ENCODE measurements around the gene ARHGDIB. TPM values are rescaled to one million over a fixed set of nuclear protein-coding genes. Genes with fewer than 3 reads are reported as not detected.

The ARHGDIB gene
- total and polyA plus RNA-seq, 2 experiments from 2014 or later: 3.8 to 6.7 TPM

DNA sequence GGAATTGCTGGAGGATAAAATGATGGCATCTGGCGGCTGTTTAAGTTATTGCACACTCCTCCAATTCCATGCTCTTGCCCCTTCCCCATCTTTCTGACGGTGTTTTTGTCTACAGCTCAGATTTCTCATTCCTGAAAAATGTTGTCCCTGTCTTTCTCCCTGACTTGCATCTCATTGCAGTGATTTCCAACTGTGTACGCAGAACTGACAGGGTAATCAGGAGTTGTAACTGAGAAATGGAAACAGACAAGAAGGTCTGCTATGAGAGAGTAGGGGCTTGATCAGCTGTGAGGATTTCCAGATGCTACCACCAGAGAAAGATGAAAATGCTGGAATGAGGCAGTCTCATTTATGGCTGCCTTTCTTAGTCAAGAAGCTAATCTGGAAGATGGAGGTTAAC lies 24.4 kb downstream of the ARHGDIB start:
- H3K4me3 ChIP-seq: no peak overlapping the region
- TF ChIP-seq, protein P1, sequence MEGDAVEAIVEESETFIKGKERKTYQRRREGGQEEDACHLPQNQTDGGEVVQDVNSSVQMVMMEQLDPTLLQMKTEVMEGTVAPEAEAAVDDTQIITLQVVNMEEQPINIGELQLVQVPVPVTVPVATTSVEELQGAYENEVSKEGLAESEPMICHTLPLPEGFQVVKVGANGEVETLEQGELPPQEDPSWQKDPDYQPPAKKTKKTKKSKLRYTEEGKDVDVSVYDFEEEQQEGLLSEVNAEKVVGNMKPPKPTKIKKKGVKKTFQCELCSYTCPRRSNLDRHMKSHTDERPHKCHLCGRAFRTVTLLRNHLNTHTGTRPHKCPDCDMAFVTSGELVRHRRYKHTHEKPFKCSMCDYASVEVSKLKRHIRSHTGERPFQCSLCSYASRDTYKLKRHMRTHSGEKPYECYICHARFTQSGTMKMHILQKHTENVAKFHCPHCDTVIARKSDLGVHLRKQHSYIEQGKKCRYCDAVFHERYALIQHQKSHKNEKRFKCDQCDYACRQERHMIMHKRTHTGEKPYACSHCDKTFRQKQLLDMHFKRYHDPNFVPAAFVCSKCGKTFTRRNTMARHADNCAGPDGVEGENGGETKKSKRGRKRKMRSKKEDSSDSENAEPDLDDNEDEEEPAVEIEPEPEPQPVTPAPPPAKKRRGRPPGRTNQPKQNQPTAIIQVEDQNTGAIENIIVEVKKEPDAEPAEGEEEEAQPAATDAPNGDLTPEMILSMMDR (IDR thresholded peaks at IDR 0.05; ENCODE audit: low read depth, low read length): peak; percentile 33
- no peaks in the 10 kb centered on the region for H3K4me1 ChIP-seq (ENCODE audit: low read depth)
- no peaks in the 10 kb centered on the region for H3K36me3 ChIP-seq
- no peaks in the 10 kb centered on the region for H3K27me3 ChIP-seq
- DNase-seq (ENCODE audit: low read depth in 1 of 2, low spot score in 1 of 2): peak in 1 of 2 donors; percentile 42
- no peak overlapping the region for H3K27ac ChIP-seq
- H3K9me3 ChIP-seq (ENCODE audit: low read depth): no peaks in the 10 kb centered on the region

DNA sequence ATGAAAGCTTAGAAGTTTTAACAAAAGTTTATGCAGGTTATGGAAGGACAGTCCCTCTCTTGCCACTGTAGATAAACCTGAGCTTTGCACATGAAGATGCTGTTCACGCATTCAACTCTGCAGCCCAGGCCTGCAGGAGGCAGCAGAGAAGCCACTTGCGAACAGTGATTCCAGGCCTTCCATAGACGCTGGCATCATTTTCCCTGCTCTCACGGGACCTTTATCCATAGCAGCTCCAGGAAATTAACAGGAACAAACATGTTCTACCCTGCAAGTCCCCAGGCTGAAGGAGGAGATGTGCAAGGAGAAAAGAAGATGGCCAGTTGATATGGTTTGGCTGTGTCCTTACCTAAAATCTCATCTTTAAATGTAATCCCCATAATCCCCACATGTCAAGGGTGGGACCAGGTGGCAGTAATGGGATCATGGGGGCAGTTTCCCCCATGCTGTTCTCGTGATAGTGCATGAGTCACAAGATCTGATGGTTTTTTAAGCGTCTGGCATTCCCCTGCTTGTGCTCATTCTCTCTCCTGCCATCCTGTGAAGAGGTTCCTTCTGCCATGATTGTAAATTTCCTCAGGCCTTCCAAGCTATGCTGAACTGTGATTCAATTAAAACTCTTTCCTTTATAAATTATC lies 25.1 kb downstream of the ARHGDIB start:
- no peak for DNase-seq (ENCODE audit: low read depth in 1 of 2, low spot score in 1 of 2)
- Histone ChIP-seq H3K4me3 (no peak overlapping the region), H3K9me3 (ENCODE audit: low read depth) (no peaks in the 10 kb centered on the region), H3K27me3 (no peaks in the 10 kb centered on the region), H3K4me1 (ENCODE audit: low read depth) (no peaks in the 10 kb centered on the region), H3K27ac (no peak overlapping the region), H3K36me3 (no peaks in the 10 kb centered on the region)
- TF ChIP-seq, protein P1 (IDR thresholded peaks at IDR 0.05; ENCODE audit: low read depth, low read length): peak; percentile 23

DNA sequence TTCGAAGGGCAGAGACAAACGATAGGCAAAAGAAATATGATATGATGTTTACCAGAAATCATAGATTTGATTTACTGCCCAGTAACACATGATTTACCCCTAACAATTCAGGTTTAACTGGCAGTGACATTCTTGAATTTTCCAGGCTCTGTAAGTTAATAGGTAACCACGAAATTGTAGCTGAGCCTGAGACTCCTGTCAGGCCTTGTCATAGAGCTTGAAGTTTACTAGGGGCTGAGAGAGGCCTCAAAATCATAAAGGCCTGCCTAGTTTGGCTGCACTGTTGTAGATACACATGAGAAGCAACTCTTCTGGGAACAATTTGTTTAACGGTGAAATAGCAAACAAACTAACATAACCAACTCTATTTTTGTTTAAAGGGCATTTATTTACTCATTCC lies 26.4 kb downstream of the ARHGDIB start:
- Histone ChIP-seq H3K4me1 (ENCODE audit: low read depth) (no peaks in the 10 kb centered on the region), H3K36me3 (no peaks in the 10 kb centered on the region), H3K9me3 (ENCODE audit: low read depth) (no peaks in the 10 kb centered on the region), H3K4me3 (no peak overlapping the region), H3K27ac (no peak overlapping the region), H3K27me3 (no peaks in the 10 kb centered on the region)
- TF ChIP-seq, protein P1 (IDR thresholded peaks at IDR 0.05; ENCODE audit: low read depth, low read length): no peak
- no peak for DNase-seq (ENCODE audit: low read depth in 1 of 2, low spot score in 1 of 2)

DNA sequence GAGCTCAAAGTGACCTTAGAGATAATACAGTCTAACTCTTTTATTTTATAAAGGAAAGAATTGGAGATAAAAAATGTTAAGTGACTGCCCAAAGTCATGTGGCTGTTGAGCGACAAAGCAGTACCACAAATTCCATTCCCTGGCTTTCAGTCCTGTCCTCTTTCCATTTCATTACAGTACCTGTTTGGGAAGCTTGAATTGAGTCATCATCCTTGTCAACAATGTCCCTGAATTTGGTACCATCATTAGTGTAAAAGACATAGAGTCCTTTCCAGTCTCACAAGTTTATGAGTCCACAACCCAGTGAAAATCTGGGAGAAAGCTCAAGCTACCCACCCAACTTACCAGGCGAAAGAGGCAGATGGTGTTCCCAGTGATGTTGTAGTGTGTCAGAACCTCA lies 26.9 kb downstream of the ARHGDIB start:
- Histone ChIP-seq H3K4me1 (ENCODE audit: low read depth) (no peaks in the 10 kb centered on the region), H3K4me3 (no peak overlapping the region), H3K27ac (no peak overlapping the region), H3K9me3 (ENCODE audit: low read depth) (no peaks in the 10 kb centered on the region), H3K36me3 (no peaks in the 10 kb centered on the region), H3K27me3 (no peaks in the 10 kb centered on the region)
- TF ChIP-seq, protein P1 (IDR thresholded peaks at IDR 0.05; ENCODE audit: low read depth, low read length): no peak
- DNase-seq (ENCODE audit: low read depth in 1 of 2, low spot score in 1 of 2): no peak

DNA sequence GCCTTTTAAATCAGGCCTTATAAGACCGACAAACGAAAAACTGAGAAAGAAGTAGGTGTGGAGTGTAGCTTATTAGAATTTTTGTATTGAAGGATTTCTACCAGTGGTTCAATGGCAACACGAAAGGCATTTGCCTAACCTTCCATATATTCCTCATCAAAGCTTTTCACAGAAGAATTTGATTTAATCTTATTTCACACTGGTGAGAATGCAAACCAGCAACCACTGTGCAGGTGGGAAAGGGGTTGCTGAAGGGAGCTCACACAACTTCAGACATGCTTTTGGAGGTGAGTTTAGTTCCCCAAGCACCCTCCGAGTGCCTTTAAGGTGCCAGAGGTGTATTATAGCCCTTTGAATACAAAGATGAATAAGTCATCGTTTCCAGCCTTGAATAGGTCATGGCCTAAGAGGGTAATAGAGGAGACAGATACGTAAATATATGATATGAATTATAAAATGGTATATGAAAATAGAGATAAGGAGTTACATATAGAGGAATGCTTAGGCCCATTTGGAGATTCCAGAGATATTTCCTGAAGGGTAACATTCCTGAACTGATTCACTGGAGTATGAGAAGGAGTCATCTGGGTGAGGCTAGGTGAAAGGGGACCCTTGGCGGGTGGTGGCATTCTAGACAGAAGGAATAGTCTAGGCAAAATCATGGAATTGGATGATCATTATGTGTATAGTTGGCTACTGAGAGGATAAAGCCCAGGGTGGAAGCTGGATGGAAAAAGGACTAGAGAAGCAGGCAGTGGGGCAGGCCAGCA lies 29.4 kb downstream of the ARHGDIB start:
- TF ChIP-seq, protein P1 (IDR thresholded peaks at IDR 0.05; ENCODE audit: low read depth, low read length): no peak
- no peaks in the 10 kb centered on the region for H3K9me3 ChIP-seq (ENCODE audit: low read depth)
- H3K27me3 ChIP-seq: no peaks in the 10 kb centered on the region
- peaks cover 3% of the 10 kb centered on the region for H3K4me1 ChIP-seq (ENCODE audit: low read depth)
- DNase-seq (ENCODE audit: low read depth in 1 of 2, low spot score in 1 of 2): no peak
- no peak overlapping the region for H3K4me3 ChIP-seq
- H3K27ac ChIP-seq: no peak overlapping the region
- H3K36me3 ChIP-seq: no peaks in the 10 kb centered on the region
